IPS-18c (cell line): ENCODE data around the gene SERPINA5.
"Not testable (repeated sequence)": the region's sequence is repeated elsewhere in the genome, so short reads cannot be mapped to it uniquely, and the experiment has no call there.

Experiments
- H3K4me3 ChIP-seq: 2 replicates; pipeline ENCODE4 v1.7.0; 2013; ENCODE audit warnings: low read depth, mild to moderate bottlenecking, low read length, moderate library complexity; ENCODE audit not compliant: insufficient read depth
- H3K9me3 ChIP-seq: one replicate; pipeline ENCODE4 v1.6.1; 2013; ENCODE audit warnings: mild to moderate bottlenecking, low read length, moderate library complexity; ENCODE audit not compliant: control insufficient read depth, insufficient read depth

The SERPINA5 gene

GRCh38 chr14:94570002-94570400 lies 11.2 kb upstream of the SERPINA5 start:
- no peak overlapping the region for H3K4me3 ChIP-seq
- H3K9me3 ChIP-seq: peaks cover under 1% of the 10 kb centered on the region

GRCh38 chr14:94570440-94570839 lies 10.8 kb upstream of the SERPINA5 start:
- H3K9me3 ChIP-seq: peaks cover 2% of the 10 kb centered on the region

GRCh38 chr14:94571395-94571794 lies 9.8 kb upstream of the SERPINA5 start:
- Histone ChIP-seq H3K9me3 (peaks cover 2% of the 10 kb centered on the region), H3K4me3 (no peak overlapping the region)

More at GRCh38 chr14:94570440-94570839, 10.8 kb upstream of the SERPINA5 start:
- no peak overlapping the region for H3K4me3 ChIP-seq

- Histone ChIP-seq H3K4me3 (no peak overlapping the region), H3K9me3 (peaks cover 2% of the 10 kb centered on the region)
These were observed 9.3 kb upstream of the SERPINA5 start for GRCh38 chr14:94571950-94572349.

GRCh38 chr14:94572637-94573303 lies 8.5 kb upstream of the SERPINA5 start:
- peaks cover 2% of the 10 kb centered on the region for H3K9me3 ChIP-seq
- H3K4me3 ChIP-seq: no peak overlapping the region

- H3K4me3 ChIP-seq: no peak overlapping the region
- H3K9me3 ChIP-seq: peaks cover 2% of the 10 kb centered on the region
These were observed 7.5 kb upstream of the SERPINA5 start for GRCh38 chr14:94573475-94574277.

- Histone ChIP-seq H3K4me3 (no peak overlapping the region), H3K9me3 (peaks cover 3% of the 10 kb centered on the region)
These were observed 6.9 kb upstream of the SERPINA5 start for GRCh38 chr14:94574336-94574735.

GRCh38 chr14:94575730-94576585 lies 5.3 kb upstream of the SERPINA5 start:
- no peak overlapping the region for H3K4me3 ChIP-seq
- peaks cover 6% of the 10 kb centered on the region for H3K9me3 ChIP-seq

GRCh38 chr14:94577472-94577871 lies 3.8 kb upstream of the SERPINA5 start:
- H3K9me3 ChIP-seq, H3K4me3 ChIP-seq: not testable (repeated sequence)

- H3K4me3 ChIP-seq: no peak overlapping the region
These were observed 2.5 kb upstream of the SERPINA5 start for GRCh38 chr14:94578712-94579111.

GRCh38 chr14:94582199-94582750 lies 1.0 kb downstream of the SERPINA5 start:
- Histone ChIP-seq H3K9me3 (peaks cover 4% of the 10 kb centered on the region), H3K4me3 (no peak overlapping the region)

More at GRCh38 chr14:94578712-94579111, 2.5 kb upstream of the SERPINA5 start:
- peaks cover 6% of the 10 kb centered on the region for H3K9me3 ChIP-seq

GRCh38 chr14:94582851-94583250 lies 1.6 kb downstream of the SERPINA5 start:
- Histone ChIP-seq H3K4me3 (no peak overlapping the region), H3K9me3 (peaks cover 4% of the 10 kb centered on the region)

GRCh38 chr14:94583557-94583956 lies 2.3 kb downstream of the SERPINA5 start:
- Histone ChIP-seq H3K9me3 (peaks cover 4% of the 10 kb centered on the region), H3K4me3 (no peak overlapping the region)

GRCh38 chr14:94584591-94585280 lies 3.5 kb downstream of the SERPINA5 start:
- Histone ChIP-seq H3K4me3 (no peak overlapping the region), H3K9me3 (peaks cover 2% of the 10 kb centered on the region)

- peaks cover 2% of the 10 kb centered on the region for H3K9me3 ChIP-seq
- H3K4me3 ChIP-seq: no peak overlapping the region
These were observed 5.4 kb downstream of the SERPINA5 start for GRCh38 chr14:94586635-94587034.

- no peak overlapping the region for H3K4me3 ChIP-seq
- H3K9me3 ChIP-seq: peaks cover 2% of the 10 kb centered on the region
These were observed 7.1 kb downstream of the SERPINA5 start for GRCh38 chr14:94588311-94588710.

GRCh38 chr14:94591073-94591472 lies 9.8 kb downstream of the SERPINA5 start:
- H3K4me3 ChIP-seq: no peak overlapping the region
- peaks cover 2% of the 10 kb centered on the region for H3K9me3 ChIP-seq
